Central memory CD8-positive, alpha-beta T cell (primary cell): Measurements from ENCODE around the gene GNAT1.
A peak's percentile ranks its signal among the peaks of the same experiment; 100 is the strongest.
"Not testable (repeated sequence)": the region's sequence is repeated elsewhere in the genome, so short reads cannot be mapped to it uniquely, and the experiment has no call there.

Source experiments
- ATAC-seq: fragments of 150-1000 bp; cut with Tn5 transposase; replicated peaks from 2 replicates; pipeline ENCODE4 v1.10.0; 2022; ENCODE audit warnings: mild to moderate bottlenecking, moderate FRiP score, moderate number of reproducible peaks; ENCODE audit not compliant: poor library complexity, severe bottlenecking; ENCODE audit errors: extremely low read depth
- DNase-seq, 2 donors: peaks; one replicate each; pipeline ENCODE4 v3.0.0; 2021; ENCODE audit warnings: low spot score in 2 of 2
- H3K27ac Mint-ChIP-seq: one replicate; pipeline ENCODE4 v1.8.0; 2022; ENCODE audit warnings: low read depth, mild to moderate bottlenecking, moderate library complexity, mixed read lengths
- H3K27me3 Mint-ChIP-seq: one replicate; pipeline ENCODE4 v1.8.0; 2022; ENCODE audit warnings: mixed read lengths
- H3K36me3 Mint-ChIP-seq: one replicate; pipeline ENCODE4 v1.8.0; 2022; ENCODE audit warnings: mild to moderate bottlenecking, moderate library complexity, mixed read lengths; ENCODE audit not compliant: insufficient read depth
- H3K4me1 Mint-ChIP-seq: one replicate; pipeline ENCODE4 v1.8.0; 2022; ENCODE audit warnings: mixed read lengths
- H3K4me3 Mint-ChIP-seq: one replicate; pipeline ENCODE4 v1.8.0; 2022; ENCODE audit warnings: mild to moderate bottlenecking, moderate library complexity, mixed read lengths
- H3K9me3 Mint-ChIP-seq: one replicate; pipeline ENCODE4 v1.8.0; 2022; ENCODE audit warnings: mixed read lengths

The GNAT1 gene

DNA sequence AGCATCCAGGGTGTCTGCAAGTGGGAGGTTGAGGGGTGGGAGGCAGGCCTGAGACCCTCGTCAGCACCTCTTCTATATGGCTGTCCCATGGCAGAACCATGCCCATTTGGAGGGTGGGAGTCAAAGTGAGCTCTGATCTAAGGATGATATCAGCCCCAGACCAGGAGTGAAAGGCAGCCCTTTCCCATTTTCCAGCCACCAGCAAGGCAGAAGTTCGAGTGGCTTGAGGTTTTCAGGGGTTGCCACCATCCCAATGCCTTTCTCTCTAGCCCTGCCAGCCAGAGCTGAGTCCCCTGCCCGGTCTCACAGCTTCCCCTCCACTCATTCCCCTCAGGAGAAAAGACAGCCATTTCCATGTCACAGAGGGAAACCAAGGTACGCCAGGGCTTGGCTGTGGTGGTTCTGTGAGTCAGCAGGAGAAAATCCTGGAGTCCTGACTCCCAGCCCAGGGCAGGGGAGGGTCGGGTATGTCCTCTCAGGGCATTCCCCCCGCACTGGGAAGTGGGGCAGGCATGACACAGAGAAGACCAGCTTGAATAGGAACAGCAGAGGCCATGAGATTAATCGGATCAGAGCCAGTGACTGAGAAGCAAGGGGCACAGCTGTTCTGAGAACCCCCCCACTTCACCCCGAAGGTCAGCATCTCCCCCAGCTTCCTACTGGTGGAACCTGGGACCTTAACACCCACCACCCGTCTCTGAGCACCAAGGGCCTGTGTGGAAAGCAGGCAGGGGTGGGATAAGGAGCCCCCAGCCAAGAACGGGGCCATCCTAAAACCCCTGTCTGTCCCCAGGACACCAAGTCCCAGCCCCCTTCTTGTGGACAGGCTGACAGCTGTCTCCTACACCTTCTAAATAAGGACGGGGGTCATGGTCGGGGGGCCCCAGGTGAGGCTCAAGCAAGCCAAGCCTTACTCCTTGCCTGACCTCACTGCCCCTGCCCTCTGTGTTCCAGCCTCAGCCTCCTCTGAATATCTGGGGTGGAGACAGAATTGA is 12.7 kb downstream of the GNAT1 start:
- Mint-ChIP-seq H3K4me3 (no peak overlapping the region), H3K27ac (no peak overlapping the region), H3K9me3 (no peaks in the 10 kb centered on the region), H3K36me3 (no peaks in the 10 kb centered on the region), H3K27me3 (peaks cover 73% of the 10 kb centered on the region), H3K4me1 (no peaks in the 10 kb centered on the region)
- DNase-seq: no peak
- ATAC-seq: no peak

DNA sequence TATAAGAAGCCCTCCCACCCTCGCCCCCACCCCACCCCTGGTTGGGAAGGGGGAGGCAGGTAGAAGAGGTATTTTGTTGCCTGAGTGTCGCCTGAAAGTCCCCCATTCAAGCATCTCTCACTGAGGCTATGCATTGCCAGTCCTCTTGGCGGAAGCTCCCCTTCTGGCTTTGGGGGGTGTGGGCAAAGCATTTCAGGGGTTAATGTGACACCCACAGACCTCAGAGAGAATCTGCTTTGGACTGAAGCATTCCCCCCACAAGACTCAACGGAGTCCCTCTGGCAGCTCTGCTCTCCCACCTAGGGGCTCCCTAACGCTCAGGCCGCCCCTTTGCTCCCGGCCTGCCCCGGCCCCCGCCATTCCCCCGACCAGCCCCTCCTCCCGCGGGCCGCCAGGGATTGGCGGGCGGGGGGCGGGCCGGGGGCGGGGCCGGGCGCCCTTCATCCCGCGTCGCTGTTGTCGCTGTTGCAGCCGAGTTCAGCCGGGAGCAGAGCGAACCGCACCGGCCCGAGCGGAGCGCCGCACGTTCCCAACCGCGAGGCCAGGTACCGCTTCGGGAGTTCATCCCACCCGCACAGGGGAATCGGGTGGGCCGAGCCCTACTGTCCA is 13.5 kb downstream of the GNAT1 start, which contains the start of gene SLC38A3:
Gene SLC38A3, plus strand, starts transcription at position 468 of the 609 bp plus-strand sequence. CDS start 8,929 bp downstream, outside the sequence.
- Mint-ChIP-seq H3K9me3 (no peaks in the 10 kb centered on the region), H3K27ac (no peak within 1 kb of the TSS), H3K4me3 (peak within 1 kb of the TSS; percentile 6), H3K36me3 (no peaks in the 10 kb centered on the region), H3K27me3 (peaks cover 69% of the 10 kb centered on the region), H3K4me1 (no peaks in the 10 kb centered on the region)
- no peak for ATAC-seq
- DNase-seq: no peak

DNA sequence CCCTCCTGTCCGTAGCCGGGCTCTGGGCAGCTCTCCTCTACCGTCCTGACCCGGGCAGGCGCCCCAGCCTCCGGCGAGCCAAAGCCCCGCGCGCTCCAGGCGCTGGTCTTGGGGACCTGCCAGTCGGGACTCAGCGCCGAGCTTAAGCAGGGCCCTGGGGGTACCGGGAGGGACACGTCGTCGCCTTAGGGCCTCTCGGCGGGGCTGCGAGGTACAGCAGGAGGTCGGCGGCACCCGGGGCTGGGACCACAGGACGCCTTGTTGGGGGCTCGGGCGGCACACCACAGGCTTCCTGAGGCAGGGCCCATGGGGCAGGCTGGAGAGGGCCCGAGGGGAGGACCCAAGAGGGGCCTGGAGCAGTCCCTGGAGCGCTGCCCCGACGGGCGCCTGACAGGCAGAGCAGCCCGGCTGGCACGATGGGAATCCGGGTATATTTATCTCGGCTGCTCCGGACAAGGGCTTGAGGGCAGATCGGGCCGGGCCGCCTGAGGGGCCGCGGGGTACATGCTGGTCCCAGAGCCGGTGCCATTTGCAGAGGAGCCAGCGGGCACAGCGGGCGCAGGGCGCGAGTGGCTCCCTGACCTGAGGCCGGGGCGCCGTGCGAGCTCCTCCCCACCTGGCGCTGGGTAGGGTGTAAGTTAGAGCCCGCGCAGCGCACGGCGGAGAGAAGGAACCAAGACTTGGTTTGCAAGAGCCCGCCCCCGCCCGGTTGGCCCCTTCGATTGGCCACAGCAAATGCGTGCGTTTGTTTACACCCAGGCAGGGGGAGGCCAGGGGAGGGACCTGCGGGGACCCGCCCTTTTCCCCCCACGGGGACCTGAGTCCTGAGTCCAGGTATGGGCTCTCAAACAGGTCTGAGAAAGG is 14.2 kb downstream of the GNAT1 start:
- DNase-seq (no peak), ATAC-seq (peak; percentile 50)
- Mint-ChIP-seq H3K36me3 (no peaks in the 10 kb centered on the region), H3K27ac (no peak overlapping the region), H3K4me1 (no peaks in the 10 kb centered on the region), H3K9me3 (no peaks in the 10 kb centered on the region), H3K27me3 (peaks cover 65% of the 10 kb centered on the region), H3K4me3 (peak overlapping the region; percentile 6)

DNA sequence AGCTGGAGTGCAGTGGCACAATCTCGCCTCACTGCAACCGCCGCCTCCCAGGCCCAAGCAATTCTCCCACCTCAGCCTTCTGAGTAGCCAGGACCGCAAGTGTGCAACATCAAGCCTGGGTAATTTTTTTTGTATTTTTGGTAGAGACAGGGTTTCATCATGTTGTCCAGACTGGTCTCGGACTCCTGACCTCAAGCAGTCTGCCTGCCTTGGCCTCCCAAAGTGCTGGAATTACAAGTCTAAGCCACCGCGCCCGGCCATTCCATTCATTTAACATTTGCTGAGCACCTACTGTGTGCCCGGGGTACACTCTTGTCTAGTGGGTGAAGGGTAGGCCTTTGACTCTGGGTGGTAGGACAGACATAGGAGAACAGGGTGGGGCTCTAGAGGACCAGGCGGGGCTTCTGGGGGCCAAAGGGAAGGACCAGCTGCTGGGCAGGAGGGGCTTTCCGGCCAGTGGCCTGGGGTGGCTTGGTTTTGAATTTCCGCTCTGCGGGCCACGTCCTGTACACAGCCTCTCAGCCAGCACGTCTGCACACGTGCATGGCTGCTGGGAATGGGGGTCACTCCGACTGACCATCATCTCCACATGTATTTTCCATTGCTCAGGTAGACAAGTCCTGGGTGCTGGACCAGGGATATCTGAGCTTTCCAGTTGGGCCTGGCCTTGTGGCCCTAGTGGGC is 16.1 kb downstream of the GNAT1 start:
- no peaks in the 10 kb centered on the region for H3K4me1 Mint-ChIP-seq
- no peak overlapping the region for H3K27ac Mint-ChIP-seq
- ATAC-seq: no peak

DNA sequence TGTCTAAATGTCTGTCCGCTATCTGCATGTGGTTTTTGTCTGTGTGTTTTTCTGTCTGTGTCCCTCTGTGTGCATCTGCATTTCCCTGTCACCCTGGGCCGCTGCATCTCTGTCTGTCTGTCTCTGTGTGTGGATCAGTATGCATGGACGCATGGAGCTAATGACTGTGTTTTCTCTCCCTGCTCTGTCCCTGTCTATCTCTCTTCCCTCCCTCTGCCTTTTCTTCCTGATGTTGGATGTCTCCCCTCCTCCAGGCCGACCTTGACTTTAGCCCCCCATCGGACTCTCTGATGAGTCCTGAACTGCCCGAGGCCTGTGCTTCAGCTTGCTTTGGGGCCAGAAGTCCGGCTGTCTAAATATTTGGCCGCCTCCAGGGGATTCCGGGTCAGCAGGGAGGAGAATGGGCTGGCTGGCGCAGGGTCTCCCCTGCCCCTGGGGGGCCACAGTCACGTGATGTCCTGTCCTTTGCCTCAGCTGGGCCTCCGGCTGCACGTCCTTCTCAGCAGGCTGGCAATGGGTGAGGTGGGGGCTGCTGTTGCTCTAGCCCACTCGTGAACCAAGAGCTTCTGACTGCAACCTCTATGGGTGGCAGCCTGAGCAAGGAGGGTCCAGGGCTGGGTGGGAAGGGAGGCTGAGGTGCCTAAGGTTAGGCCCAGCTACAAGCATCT is 17.4 kb downstream of the GNAT1 start:
- Mint-ChIP-seq H3K4me3 (no peak overlapping the region), H3K27ac (no peak overlapping the region), H3K36me3 (no peaks in the 10 kb centered on the region), H3K4me1 (no peaks in the 10 kb centered on the region), H3K27me3 (peaks cover 34% of the 10 kb centered on the region), H3K9me3 (no peaks in the 10 kb centered on the region)
- ATAC-seq (no peak), DNase-seq (no peak)

More for the DNA sequence above, 16.1 kb downstream of the GNAT1 start:
- Mint-ChIP-seq H3K27me3 (peaks cover 47% of the 10 kb centered on the region), H3K9me3 (no peaks in the 10 kb centered on the region), H3K36me3 (no peaks in the 10 kb centered on the region), H3K4me3 (no peak overlapping the region)
- no peak for DNase-seq

DNA sequence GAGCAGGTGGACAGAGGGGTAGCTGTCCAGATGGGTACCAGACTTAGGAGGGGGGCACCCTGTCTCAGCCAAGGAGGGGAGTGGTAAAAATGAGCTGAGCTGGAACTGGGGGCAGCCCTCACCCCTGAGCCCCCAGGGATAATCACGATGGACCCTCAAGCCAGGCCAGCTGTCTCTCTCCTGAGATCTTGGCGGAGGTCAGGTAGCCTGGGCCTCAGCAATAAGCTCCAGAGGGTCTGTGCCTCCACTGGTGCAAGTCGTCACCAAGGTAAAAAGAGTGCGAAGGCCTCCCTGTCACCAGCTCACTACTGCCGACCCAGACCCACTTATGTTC is 18.7 kb downstream of the GNAT1 start:
- Mint-ChIP-seq H3K27ac (no peak overlapping the region), H3K27me3 (peaks cover 28% of the 10 kb centered on the region), H3K4me3 (no peak overlapping the region), H3K9me3 (no peaks in the 10 kb centered on the region), H3K36me3 (no peaks in the 10 kb centered on the region), H3K4me1 (no peaks in the 10 kb centered on the region)
- DNase-seq: no peak
- no peak for ATAC-seq

DNA sequence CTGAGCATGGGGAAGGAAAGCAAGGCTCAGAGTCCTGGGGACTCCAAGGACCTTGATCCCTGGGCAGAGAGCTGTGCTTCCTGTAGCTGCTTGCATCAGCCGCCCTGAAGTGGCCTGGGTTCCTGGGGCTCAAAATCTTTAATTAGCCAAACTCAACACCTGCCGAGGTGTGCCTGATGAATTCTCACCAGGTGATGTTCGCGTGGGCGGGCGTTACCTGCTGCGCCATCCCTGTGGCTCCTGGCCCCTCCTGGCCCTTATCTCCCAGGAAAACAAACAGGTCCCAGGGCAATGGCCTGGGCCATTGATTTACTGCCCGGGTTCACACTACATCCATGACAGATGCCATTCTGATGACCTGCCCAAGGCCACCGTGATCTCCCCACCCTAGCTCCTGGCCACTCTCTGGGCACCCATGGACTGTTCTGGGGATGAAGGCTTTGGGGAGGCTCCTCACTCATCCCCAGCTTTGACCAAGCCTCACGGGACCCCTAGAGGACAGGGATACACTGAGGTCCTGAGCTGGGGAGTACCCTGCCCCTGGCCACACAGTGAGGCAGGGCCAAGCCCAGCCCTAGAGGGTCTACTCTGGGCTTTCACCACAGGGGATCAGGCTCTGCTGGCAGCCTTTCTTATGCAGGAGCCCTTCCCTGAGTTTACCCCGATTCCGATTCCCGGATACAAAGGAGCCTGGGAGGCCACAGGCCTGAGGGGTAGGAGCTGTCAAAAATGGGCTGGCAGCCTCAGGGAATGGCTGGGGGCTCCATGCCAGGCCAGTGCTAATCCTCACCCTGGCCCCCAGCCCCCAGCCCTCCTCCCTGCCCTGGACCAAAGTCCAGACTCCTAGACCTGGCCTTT is 19.3 kb downstream of the GNAT1 start:
- no peak overlapping the region for H3K27ac Mint-ChIP-seq
- H3K4me1 Mint-ChIP-seq: no peaks in the 10 kb centered on the region
- H3K36me3 Mint-ChIP-seq: no peaks in the 10 kb centered on the region
- no peak for ATAC-seq
- H3K9me3 Mint-ChIP-seq: no peaks in the 10 kb centered on the region
- peaks cover 34% of the 10 kb centered on the region for H3K27me3 Mint-ChIP-seq
- H3K4me3 Mint-ChIP-seq: no peak overlapping the region
- DNase-seq: no peak

DNA sequence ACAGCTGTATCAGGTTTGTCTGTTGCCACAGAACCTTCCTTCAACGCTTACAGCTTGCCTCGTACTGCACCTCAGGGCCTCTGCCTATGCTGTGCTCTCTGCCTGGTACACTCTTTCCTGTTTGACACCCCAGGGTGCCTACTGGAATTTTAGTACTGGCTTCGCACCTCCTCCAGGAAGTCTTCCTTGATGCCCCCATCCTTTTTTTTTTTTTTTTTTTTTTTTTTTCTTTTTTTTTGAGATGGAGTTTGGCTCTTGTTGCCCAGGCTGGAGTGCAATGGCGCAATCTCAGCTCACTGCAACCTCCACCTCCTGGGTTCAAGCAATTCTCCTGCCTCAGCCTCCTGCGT is 19.9 kb downstream of the GNAT1 start:
- not testable (repeated sequence) for ATAC-seq, DNase-seq, H3K4me1 Mint-ChIP-seq, H3K36me3 Mint-ChIP-seq, H3K27ac Mint-ChIP-seq, H3K9me3 Mint-ChIP-seq, H3K4me3 Mint-ChIP-seq
- H3K27me3 Mint-ChIP-seq: peaks cover 31% of the 10 kb centered on the region

DNA sequence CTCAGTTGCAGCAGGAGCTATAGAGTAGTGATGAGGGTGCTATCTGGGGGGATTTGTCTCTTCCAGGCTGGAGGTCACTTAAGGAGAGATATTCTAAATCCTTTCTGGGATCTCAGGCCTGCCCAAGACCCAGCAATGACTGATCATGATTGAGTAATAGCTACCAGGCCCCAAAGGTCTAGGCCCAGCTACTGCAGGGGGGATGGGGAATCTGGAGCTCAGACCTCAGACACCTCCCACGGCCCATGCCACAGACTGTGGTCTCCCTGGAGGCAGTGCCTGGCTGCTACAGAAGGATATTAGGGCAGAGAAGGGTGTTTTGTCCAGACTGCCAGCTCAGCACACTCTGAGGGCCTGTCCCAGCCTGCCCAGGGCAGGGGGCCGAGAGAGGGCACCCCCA is 20.5 kb downstream of the GNAT1 start:
- no peak for DNase-seq
- Mint-ChIP-seq H3K36me3 (no peaks in the 10 kb centered on the region), H3K4me3 (no peak overlapping the region), H3K27ac (no peak overlapping the region), H3K27me3 (peaks cover 25% of the 10 kb centered on the region), H3K4me1 (no peaks in the 10 kb centered on the region), H3K9me3 (no peaks in the 10 kb centered on the region)
- no peak for ATAC-seq

DNA sequence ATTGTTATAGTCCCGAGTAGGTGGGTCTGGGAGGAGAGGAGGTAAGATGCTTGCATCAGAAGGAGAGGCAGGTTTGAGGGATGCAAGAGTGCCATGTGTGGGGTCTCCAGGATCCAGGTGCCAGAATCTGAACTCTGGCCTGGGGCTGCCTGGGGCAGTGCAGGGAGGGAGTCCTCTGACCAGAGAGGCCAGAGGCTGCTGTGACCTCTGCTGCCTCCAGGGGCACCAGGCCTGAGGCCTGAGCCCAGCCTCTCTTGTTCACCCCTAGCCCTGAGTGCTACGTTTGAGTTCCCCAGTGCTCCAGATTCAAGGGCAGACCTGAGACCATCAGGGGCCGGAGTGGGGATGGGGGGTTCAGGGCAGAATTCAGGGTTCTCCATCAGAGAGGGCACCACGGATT is 21.1 kb downstream of the GNAT1 start:
- DNase-seq (no peak), ATAC-seq (no peak)
- Mint-ChIP-seq H3K4me3 (no peak overlapping the region), H3K27ac (no peak overlapping the region), H3K27me3 (peaks cover 21% of the 10 kb centered on the region), H3K9me3 (no peaks in the 10 kb centered on the region), H3K4me1 (no peaks in the 10 kb centered on the region), H3K36me3 (no peaks in the 10 kb centered on the region)

DNA sequence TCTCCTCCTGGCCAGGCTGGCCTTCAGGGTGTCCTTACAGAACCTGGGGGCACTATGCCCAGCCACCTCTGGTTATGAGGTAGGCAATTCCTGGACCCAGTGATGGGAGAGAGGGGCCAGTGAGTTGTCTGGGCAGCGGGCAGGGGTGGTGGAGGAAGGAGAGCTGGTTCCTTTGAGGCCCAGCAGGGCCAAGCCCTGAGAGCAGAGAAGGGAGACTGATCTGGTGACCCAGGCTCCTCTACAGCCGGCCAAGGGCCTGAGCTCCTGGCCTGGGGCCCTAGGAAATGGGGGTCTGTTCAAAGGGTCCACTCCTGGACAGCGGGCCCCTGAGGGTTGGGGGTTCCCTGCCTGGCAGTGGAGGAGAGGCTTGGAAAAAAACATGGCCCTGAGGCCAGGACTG is 21.6 kb downstream of the GNAT1 start:
- DNase-seq: no peak
- ATAC-seq: no peak
- H3K9me3 Mint-ChIP-seq: no peaks in the 10 kb centered on the region
- H3K4me3 Mint-ChIP-seq: no peak overlapping the region
- H3K4me1 Mint-ChIP-seq: no peaks in the 10 kb centered on the region
- H3K27ac Mint-ChIP-seq: no peak overlapping the region
- H3K27me3 Mint-ChIP-seq: peaks cover 21% of the 10 kb centered on the region
- H3K36me3 Mint-ChIP-seq: no peaks in the 10 kb centered on the region
